SK-N-MC (cell line): ENCODE measurements around the gene OSBPL10.

Experiments used
- EZH2 ChIP-seq: fragments of 200-600 bp; sonication (generic); IDR thresholded peaks from one replicate; pipeline ENCODE4 v1.6.1; 2017; ENCODE audit warnings: antibody characterized with exemption
- FOXP2 ChIP-seq: optimal IDR thresholded peaks from 2 replicates; pipeline ENCODE3; 2011; ENCODE audit warnings: mild to moderate bottlenecking, moderate library complexity; ENCODE audit not compliant: insufficient read depth; ENCODE audit errors: extremely low read length, control extremely low read depth
- POLR2AphosphoS5 ChIP-seq: IDR thresholded peaks from 2 replicates; pipeline ENCODE4 v1.6.1; 2012; ENCODE audit warnings: mild to moderate bottlenecking, low read depth, low read length, borderline replicate concordance

GRCh38 chr3:31765871-31766270, 215.2 kb downstream of the OSBPL10 start:
- TF ChIP-seq POLR2AphosphoS5 (no peak), EZH2 (no peak), FOXP2 (no peak)
